ENCODE results near the gene PITPNM1. TPM values are rescaled to one million over a fixed set of nuclear protein-coding genes. Genes with fewer than 3 reads are reported as not detected.

The PITPNM1 gene
- total RNA-seq (2016; rRNA removed; fragmentation: Illumina TruSeq; extraction: Trizol) (7.7 and 8.5 TPM in 2 replicates), polyA plus RNA-seq (2011; rRNA removed) (8.2 and 9.4 TPM in 2 replicates), polyA minus RNA-seq (2011; rRNA and poly(A)+ RNA removed; ENCODE audit: low replicate concordance) (29.1 and 72.8 TPM in 2 replicates), Bru-seq, nascent RNA (percentile 38 among the genes with signal in this experiment), BruChase-seq, experiment 1, labeled RNA remaining after a 6-hour chase (percentile 56 among the genes with signal in this experiment), BruChase-seq, experiment 2, labeled RNA remaining after a 2-hour chase (percentile 47 among the genes with signal in this experiment)
- total RNA-seq (2016; cell fraction: cytosol; rRNA removed; fragmentation: Illumina TruSeq; extraction: Trizol; ENCODE audit: low read depth), result 2.1 and 3.4 TPM in 2 replicates
- 6.0 and 8.5 TPM in 2 replicates for total RNA-seq (2016; cell fraction: insoluble cytoplasmic fraction; rRNA removed; fragmentation: Illumina TruSeq; extraction: Trizol)
- 8.3 and 9.9 TPM in 2 replicates for total RNA-seq (2016; cell fraction: membrane; rRNA removed; fragmentation: Illumina TruSeq; extraction: Trizol)
- 7.3 and 8.9 TPM in 2 replicates for total RNA-seq (2016; cell fraction: nucleus; rRNA removed; fragmentation: Illumina TruSeq; extraction: Trizol)
- polyA plus RNA-seq (2011; cell fraction: cytosol; rRNA removed), result 5.2 and 10.7 TPM in 2 replicates
- 38.2 and 58.0 TPM in 2 replicates for polyA plus RNA-seq (2011; cell fraction: nucleus; rRNA removed)
- 4.4 and 9.1 TPM in 2 replicates for polyA plus RNA-seq (2012)
- polyA plus RNA-seq (2016; cell fraction: cytosol; fragmentation: Illumina TruSeq; extraction: Trizol; ENCODE audit: low read depth), result 3.2 and 3.6 TPM in 2 replicates
- 5.6 and 8.6 TPM in 2 replicates for polyA plus RNA-seq (2016; cell fraction: insoluble cytoplasmic fraction; fragmentation: Illumina TruSeq; extraction: Trizol; ENCODE audit: low read depth)
- polyA plus RNA-seq (2016; cell fraction: membrane; fragmentation: Illumina TruSeq; extraction: Trizol; ENCODE audit: low read depth), result 7.7 and 8.1 TPM in 2 replicates
- polyA plus RNA-seq (2016; cell fraction: nucleus; fragmentation: Illumina TruSeq; extraction: Trizol; ENCODE audit: insufficient read depth, low read depth), result 19.9 and 22.6 TPM in 2 replicates
- polyA minus RNA-seq (2011; cell fraction: cytosol; rRNA and poly(A)+ RNA removed), result 10.6 and 11.6 TPM in 2 replicates
- 6.8 and 9.1 TPM in 2 replicates for polyA minus RNA-seq (2011; cell fraction: nucleus; rRNA and poly(A)+ RNA removed)
- long read RNA-seq, experiment 1, partial matches to known transcripts, result 3 of 4 reads
- long read RNA-seq, experiment 1, other reads (novel, unspliced or antisense), result 1 of 4 reads
- long read RNA-seq, experiment 2, partial matches to known transcripts, result 22 of 60 reads
- long read RNA-seq, experiment 2, other reads (novel, unspliced or antisense), result 37 of 60 reads

DNA sequence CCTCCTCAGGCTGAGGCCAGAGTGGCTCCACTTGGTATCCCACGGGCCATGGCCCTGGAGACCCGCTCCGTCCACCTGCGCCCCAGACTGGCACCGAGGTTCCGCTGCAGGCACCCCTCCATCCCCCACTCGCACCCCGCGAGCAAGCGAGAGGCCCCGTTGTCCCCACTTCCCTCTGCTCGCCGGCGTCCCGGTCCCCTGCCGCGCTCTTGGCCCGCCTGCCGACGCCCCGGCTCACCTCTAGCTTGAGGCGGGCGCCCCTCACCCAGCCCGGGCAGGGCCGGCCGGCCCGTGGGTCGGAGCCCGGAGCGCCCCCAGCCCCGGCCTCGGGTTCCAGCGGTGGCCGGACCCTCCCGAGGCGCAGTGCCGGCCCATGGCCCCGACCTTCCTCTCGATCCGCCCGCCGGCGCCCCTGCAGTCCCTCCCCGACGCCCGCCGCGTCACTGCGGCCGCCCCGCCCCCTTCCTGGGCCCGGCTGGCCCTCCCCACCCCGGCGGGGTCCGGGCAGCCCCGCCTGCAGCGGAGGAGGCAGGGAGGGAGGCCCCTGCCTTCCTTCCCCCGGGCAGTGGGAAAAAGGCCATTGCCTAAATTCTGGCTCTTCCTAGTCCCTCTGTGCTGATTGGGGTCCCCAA is at the start of gene PITPNM1:
TSS of gene PITPNM1 (minus strand) at position 414 of the 632 bp plus-strand sequence. CDS start 1,183 bp downstream, outside the sequence.
- H3K27me3 ChIP-seq (ENCODE audit: control insufficient read depth in 1 of 2, insufficient read depth in 2 of 2, low read length in 2 of 2), result no peaks in the 10 kb centered on the region
- peak within 1 kb of the TSS; percentile 72 for H3K9ac ChIP-seq (ENCODE audit: insufficient read depth, low read depth, low read length)
- no peaks in the 10 kb centered on the region for H3K9me3 ChIP-seq (ENCODE audit: low read length)
- H3K4me1 ChIP-seq (ENCODE audit: insufficient read depth, low read length), result peaks cover 42% of the 10 kb centered on the region
- ChIA-PET CTCF (ENCODE audit: low intra/inter-chr PET ratio, low total read pairs) (interaction anchor here (2.1 to 2.2 kb wide), 2 partner anchors 104 to 115 kb away, joined by 6 to 18 read pairs; partner anchors contain the start of gene PPP1CA), POLR2A (interaction anchor here (0.9 to 1.3 kb wide), 4 partner anchors 14 to 151 kb away, joined by 3 to 6 read pairs (median 4); partner anchors contain the start of genes AIP and PPP1CA)
- WGBS (ENCODE audit: low lambda C conversion rate), result 1% methylated on average over 17 of the region's 58 CpGs
- no peak for FAIRE-seq
- H4K20me1 ChIP-seq (ENCODE audit: insufficient read depth, low read length), result no peaks in the 10 kb centered on the region
- H2AFZ ChIP-seq (ENCODE audit: low read length), result no peak within 1 kb of the TSS
- intact Hi-C loops (cut with micrococcal nuclease; ENCODE audit: unreplicated experiment), result loop anchor here (1.0 kb wide), 1 partner anchor 116 kb away; no protein-coding TSS in a partner anchor
- H3K79me2 ChIP-seq (ENCODE audit: insufficient read depth, low read length), result peaks cover 10% of the 10 kb centered on the region
- in situ Hi-C loops (cut with HindIII; ENCODE audit: extremely low pct_ligation_motif_present, low pct_unique_long_range_greater_than_20kb), result loop anchor here (5.0 kb wide), 1 partner anchor 103 kb away; the partner anchor contains the start of genes PPP1CA and TBC1D10C
- H3K27ac ChIP-seq (ENCODE audit: extremely low read length, insufficient read depth, low read length), result peak within 1 kb of the TSS; percentile 65
- H3K4me2 ChIP-seq (ENCODE audit: low read depth, low read length), result peak within 1 kb of the TSS; percentile 95
- peak within 1 kb of the TSS; percentile 54 to 91 (median 82) for H3K4me3 ChIP-seq (replicated peaks in 1 of 3; ENCODE audit: insufficient read depth in 1 of 3, low read depth in 2 of 3, low read length in 3 of 3)
- H3K36me3 ChIP-seq (replicated peaks in 1 of 2; ENCODE audit: control insufficient read depth in 1 of 2, insufficient read depth in 2 of 2, low read length in 2 of 2), result no peaks in the 10 kb centered on the region
- peak; percentile 16 for ATAC-seq
- no TSS peak for BruUV-seq (replicated peaks)
- peak; percentile 29 for DNase-seq (ENCODE audit: low spot score)
- TF ChIP-seq SAFB2 (CRISPR knock-in tag; IDR thresholded peaks at IDR 0.05; ENCODE audit: borderline replicate concordance, low read depth) (no peak; the same call in 1 of the 2 replicates), ZNF512 (CRISPR knock-in tag; IDR thresholded peaks at IDR 0.05) (no peak), YY1 (IDR thresholded peaks at IDR 0.05; ENCODE audit: insufficient read depth, insufficient replicate concordance, low read depth, low read length) (peak; percentile 39), ZSCAN5A (CRISPR knock-in tag; IDR thresholded peaks at IDR 0.05; ENCODE audit: borderline replicate concordance) (no peak), RBFOX2 (IDR thresholded peaks at IDR 0.05; ENCODE audit: low read depth, low read length) (peak; percentile 38), ZNF496 (CRISPR knock-in tag; IDR thresholded peaks at IDR 0.05; ENCODE audit: insufficient replicate concordance) (no peak), NCOA1 (CRISPR knock-in tag; IDR thresholded peaks at IDR 0.05) (no peak), HNRNPUL1 (IDR thresholded peaks at IDR 0.05; ENCODE audit: low read depth, low read length) (no peak), KDM1A (CRISPR knock-in tag; IDR thresholded peaks at IDR 0.05) (no peak), ZNF761 (CRISPR knock-in tag; conservative IDR thresholded peaks at IDR 0.05) (no peak), NRL (CRISPR knock-in tag; IDR thresholded peaks at IDR 0.05; ENCODE audit: borderline replicate concordance) (no peak; the same call in 1 of the 2 replicates), RARG (CRISPR knock-in tag; IDR thresholded peaks at IDR 0.05; ENCODE audit: low read depth) (no peak), POGZ (CRISPR knock-in tag; IDR thresholded peaks at IDR 0.05) (no peak), BATF2 (CRISPR knock-in tag; IDR thresholded peaks at IDR 0.05) (0 out of 2 replicates have a peak, but pooled peaks have one; percentile 3)

All from HepG2 (cell line).